NCI-H524 (cell line): ENCODE data around the gene RSPH4A.
A peak's percentile ranks its signal among the peaks of the same experiment; 100 is the strongest.
"Not testable (repeated sequence)": the region's sequence is repeated elsewhere in the genome, so short reads cannot be mapped to it uniquely, and the experiment has no call there.

ENCODE experiments used
- DNase-seq, 2 experiments: peaks; one replicate each; lab custom pipeline; 2025; lab: John Stamatoyannopoulos, UW

RSPH4A gene

DNA sequence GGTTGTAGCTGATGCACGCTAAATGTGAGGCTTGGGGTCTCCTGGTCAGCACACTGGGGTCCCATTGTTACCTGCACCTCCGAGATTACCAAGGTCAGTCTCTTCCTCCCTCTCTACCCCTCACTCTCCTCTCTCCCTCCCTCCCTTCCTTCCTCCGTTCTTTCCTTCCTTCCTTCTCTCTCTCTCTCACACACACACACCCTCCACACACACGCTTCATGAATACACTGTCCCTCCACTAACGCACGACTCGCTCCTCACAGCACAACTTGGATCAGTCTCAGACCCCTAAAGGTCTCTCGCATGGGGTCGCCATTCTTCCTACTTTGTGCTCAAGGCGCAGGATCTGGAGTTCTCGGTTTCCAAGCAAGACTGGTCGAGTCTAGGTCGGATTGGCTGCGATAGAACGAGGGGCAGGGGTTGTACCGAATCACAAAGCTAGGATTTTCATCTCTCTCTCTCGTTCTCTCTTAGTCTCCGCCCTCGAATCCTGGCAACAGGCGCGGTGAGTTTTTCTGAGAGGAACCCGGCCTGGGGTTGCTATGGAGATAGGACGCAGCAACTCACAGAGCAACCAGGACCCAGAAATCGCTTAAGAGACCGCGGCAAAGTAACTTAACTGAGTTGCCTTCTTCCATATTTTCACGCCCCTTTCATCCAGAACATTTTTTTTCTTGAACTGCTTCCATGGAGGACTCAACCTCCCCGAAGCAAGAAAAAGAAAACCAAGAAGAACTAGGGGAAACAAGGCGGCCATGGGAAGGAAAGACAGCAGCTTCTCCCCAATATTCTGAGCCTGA, at the start of gene RSPH4A:
Gene RSPH4A, plus strand, starts transcription at position 543 of the 800 bp plus-strand sequence. Its CDS starts 145 bp downstream, at position 688.
- peak; percentile 96 to 97 for DNase-seq

DNA sequence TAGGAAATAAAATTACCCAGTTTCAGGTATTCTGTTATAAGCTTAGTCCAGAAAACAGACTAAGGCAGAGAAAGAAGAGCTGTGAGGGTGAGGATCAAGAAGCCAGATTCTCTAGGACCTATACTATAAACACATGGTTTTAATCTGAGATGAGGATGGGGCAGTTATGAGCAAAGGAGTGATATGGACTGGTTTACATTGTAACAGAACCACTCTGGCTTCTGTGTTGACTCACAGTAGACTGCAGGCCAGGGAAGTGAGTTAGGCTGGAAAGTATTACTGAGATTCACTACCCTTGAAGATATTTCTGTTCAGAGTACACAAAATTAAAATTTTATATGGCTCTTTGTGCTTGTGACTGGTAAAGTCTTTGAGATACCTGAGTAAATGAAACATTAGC, 48.2 kb upstream of the RSPH4A start:
- no peak for DNase-seq

DNA sequence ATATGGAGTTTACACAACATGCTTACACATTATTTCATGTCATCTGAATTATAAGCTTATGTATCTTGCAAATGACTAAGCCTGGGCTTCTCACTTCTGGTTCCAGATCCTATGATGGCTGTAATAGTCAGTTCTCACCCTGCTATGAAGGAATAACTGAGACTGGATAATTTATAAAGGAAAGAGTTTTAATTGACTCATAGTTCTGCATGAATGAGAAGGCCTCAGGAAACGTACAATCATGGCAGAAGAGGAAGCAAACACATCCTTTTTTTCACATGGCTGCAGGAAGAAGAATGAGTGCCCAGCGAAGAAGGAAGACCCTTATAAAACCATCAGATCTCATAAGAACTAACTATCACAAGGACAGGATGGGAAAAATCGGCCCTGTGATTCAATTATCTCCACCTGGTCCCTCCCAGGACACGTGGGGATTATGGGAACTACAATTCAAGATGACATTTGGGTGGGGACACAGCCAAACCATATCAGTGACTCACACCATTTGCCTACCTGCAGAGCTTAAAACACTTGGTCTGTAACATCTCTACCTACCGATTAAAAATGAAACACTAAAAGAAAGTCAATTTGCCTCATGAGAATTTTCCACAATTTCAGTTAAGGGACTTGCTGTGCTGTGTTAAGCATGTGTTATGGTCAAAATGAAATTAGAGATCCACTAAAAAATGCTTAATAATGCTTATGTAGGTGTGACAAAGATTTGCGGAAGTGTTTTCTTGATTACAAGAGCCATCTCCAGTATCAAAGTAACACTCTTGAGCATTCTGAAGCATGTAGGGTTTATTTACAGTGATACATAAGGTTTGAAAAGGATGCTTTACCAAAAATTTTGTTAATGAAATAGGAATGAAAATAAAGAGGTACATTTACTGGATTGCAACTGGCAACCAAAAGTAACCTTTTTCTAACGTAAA, 47.2 kb upstream of the RSPH4A start:
- DNase-seq: no peak

DNA sequence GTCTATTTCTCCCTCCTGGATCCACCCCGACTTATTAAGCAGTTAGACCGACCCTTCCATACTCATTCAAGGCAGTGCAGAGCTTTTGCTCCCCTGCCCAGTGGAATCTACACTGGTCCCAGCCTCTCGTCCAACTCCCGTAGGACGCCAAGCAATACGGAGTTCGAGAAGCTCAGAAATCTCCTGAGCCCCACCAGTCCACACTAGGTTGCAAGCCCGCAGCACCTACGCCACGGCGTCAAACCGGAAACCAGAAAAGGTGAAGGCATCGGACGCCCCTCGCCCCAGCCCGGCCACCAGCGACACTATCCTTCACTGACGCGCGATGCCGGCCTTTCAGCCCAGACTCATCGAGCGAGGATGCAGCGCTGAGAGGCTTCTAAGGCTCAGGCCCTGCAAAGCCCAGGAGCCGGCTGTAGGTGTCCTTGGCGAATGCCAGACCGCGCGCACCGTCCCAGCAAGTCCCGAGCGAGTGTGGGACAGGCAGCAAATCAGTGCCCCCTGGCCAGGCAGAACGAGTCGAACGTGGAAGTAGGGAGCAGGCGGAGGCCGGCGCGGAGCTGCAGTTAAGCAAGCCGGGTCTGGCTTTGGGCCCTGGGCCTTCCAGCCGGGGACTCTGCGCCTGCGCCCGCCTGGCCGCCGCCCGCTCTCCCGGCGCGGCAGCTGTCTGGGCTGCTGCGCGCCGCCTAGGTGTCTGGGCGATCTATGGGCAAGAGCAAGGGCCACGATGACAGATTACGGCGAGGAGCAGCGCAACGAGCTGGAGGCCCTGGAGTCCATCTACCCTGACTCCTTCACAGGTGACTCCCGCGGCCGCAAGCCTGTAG, 45.2 kb upstream of the RSPH4A start, which contains the start of gene RWDD1:
Gene RWDD1, plus strand, starts transcription at position 649 of the 827 bp plus-strand sequence. Its CDS starts 79 bp downstream, at position 728.
- DNase-seq: peak; percentile 94 to 99

DNA sequence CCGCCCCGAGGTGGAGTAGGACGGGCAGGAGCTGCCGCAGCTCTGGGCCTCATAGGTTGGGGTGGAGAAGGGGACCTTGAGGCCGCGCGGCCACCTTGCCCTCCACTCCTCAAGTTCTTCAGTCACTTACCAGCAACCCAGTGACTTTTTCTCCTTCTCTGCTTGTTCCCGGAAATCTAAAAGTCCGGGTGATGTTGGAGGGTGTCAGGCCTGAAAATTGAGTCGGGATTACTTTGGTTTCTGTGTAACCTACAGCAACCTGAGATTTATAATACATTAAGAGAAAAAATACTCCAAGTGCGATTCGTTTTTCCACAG, 44.6 kb upstream of the RSPH4A start:
- no peak for DNase-seq

DNA sequence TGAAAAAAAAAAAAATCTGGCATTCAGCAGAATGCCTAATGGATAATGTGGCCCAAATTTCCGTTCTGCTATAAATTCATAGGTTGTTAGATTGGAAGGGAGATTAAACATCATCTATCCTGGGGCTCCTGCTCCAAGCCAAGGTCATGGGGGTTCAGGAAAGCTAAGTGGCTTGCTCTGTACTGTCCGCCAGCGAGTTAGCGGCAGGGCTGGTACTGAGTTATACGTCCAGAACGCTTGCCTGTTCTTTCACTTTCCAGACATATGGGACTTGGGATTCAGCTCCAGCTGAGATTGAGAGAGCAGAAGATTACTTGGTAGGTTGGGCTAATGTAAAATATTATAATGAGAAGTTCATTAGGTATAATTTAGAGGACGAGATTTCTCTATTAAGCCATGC, 44.1 kb upstream of the RSPH4A start:
- peak; percentile 11 to 59 for DNase-seq

DNA sequence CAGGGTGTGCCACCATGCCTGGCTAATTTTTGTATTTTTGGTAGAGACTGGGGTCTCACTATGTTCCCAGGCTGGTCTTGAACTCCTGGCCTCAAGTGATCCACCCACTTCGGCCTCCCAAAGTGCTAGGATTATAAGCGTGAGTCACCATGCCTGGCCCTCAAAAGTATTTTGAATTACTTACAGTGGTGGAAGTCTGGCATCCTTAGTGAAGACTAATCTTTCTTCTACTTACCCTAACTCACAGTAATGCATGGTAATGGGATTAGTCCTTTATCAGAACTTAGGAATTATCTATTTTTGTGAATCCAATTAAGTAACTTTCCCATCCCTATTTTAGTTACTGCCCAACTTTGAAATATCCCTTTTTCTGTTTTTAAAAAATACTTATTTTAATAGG, 41.1 kb upstream of the RSPH4A start:
- no peak for DNase-seq

DNA sequence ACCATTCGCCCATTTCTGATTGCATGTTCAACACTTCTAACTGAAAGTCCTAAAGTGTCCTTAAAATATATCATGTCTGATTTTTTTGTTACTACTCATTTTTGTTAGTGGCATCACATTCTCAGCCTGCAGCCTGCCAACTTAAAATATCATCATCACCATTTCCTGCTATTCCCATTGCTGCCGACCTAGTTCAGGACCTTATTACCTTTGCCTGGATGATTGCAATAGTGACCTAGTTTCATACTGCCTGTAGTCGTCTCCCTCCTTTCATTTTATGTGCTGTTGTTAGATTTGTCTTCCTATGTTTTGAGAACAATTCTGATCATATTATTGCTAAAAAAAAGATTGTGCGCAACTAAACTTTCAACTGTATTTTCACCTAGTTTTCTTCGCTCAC, 38.8 kb upstream of the RSPH4A start:
- DNase-seq: no peak

DNA sequence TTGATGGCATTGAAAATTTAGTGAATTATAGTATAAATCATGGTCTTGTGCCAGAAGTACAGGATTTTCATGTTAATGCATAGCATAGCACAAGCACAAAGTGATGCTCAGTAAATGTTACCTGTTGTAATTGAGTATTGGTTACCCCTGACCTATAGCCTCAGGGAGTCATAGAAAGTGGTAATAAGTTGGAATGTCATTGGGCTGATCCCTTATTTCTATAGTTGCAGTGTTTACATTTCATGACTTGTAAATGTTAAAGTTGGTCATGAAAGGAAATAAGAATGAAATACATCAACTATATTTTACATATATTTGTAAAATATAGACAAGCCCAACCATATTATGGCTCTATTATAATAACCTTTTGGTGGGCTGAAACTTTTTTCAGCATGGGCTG, 37.9 kb upstream of the RSPH4A start:
- DNase-seq: no peak

DNA sequence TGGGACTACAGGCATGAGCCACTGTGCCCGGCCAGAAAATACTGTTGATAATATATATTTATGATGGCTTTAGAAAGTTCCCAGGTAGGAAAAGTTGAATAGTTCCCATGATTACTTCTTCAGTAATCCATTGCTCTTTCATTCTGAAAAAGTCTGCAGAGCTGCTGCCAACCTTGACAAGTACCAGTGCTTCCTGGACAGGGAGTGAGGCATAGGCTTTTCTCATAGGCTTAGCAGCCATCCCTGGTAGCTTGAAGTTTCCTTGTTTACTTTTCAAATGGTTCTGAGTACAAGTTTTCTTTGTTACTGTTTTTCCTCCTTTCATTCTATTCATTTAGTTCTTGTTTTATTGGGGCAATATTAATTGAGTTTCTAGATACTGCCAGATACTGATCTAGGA, 37.1 kb upstream of the RSPH4A start:
- DNase-seq: no peak

DNA sequence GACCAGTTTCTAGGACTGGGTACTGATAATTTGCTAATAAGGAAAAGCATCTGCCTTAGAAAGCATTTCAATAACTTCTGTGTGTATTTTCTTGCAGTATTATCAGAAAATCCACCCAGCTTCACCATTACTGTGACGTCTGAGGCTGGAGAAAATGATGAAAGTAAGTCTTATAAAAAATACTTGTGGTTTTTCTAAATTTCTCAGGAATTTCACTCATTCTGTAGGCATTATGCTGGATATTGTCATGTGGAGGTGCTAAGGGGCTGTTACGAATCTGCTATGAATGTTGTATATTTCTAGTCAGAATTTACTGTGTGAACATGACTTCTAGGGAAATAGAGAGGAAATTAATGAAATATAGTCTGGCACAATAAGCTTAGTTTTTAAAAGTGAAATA, 36.1 kb upstream of the RSPH4A start:
- DNase-seq: no peak

DNA sequence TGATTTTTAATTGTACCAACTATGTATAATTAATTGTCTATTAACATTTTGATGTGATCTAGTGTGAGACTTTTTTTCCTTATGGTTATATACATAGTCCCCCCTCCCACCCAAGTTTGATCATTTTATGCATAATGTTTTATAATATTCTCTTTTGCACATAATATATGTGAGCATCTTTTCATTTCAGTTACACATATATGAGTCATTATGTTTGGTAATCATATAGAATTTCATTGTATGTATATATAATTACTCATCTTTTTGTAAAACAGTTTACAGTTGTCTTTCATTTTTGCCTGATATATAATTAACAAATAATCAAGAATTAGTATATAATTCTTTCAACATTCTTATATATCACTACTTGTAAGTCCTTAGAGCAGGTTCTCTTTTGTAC, 30.0 kb upstream of the RSPH4A start:
- DNase-seq: no peak

DNA sequence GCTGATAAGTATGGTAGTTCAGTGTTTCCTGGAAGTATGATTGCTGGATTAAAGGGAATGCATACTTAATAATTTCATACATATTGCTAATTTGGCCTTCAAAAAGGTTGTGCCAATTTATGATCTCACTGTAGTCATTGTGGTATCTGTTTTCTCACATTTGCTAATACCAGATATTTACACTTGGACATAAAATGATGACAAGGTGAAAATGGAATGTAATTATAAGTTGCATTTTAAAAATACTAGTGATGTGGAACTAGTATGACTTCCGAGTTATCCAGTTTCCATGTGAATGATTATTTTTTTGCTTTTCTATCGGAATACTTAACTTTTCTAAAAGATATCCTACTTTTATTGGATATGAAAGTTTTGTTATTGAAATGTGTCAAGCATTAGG, 29.5 kb upstream of the RSPH4A start:
- no peak for DNase-seq

DNA sequence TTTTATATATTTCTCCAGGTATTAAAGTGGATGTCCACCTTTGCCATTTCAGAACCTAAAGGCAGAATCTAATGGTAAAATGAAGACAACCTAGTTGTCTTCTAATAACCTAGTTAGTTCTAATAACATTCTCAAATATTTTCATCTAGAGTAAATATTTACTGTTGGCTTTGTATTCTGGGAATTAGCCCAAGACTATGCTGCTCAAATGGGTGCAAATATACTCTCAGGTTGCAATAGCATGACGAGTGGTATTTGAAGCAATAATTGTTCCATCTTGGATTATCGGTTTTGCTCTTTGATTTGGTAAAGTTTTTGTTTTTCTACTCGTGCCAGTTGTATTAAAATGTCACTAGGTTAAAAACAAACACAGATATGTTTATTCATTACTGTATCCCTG, 21.0 kb upstream of the RSPH4A start:
- DNase-seq: no peak

DNA sequence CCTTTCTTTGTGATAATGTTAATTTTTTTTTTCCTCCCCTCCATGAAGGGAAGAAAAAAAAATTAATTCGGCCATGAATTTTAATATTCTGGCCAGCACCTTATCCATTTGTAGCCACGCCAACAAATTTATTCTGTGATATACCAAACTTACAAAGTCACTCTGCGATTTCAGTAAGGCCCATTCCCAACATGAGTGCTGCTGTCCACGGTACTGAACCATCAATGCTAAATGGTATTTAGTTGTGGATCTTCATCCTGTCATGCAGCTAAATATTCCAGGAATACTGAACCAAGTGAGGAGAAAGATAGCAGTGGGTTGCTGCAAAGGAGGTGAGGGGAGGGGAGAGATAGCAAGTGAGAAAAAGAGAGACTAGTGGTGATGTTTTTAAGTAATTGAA, 19.5 kb upstream of the RSPH4A start:
- no peak for DNase-seq

DNA sequence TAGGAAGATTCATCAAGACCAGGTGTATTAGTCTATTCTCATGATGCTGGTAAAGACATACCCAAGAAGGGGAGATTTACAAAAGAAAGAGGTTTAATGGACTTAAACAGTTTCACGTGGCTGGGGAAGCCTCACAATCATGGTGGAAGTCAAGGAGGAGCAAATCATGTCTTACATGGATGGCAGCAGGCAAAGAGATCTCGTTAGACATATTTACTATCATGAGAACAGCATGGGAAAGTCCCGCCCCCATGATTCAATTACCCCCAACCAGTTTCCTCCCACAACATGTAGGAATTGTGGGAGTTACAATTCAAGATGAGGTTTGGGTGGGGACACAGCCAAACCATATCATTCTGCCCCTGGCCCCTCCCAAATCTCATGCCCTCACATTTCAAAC, 12.4 kb upstream of the RSPH4A start:
- not testable (repeated sequence) for DNase-seq

DNA sequence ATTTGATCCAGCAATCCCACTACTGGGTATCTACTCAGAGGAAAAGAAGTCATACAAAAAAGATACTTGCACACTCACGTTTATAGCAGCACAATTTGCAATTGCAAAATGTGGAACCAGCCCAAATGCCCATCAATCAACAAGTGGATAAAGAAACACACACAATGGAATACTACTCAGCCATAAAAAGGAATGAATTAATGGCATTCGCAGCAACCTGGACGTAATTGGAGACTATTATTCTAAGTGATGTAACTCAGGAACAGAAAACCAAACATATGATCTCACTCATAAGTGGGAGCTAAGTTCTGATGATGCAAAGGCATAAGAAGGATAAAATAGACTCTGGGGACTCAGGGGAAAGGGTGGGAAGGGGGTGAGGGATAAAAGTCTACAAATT, 11.4 kb upstream of the RSPH4A start:
- not testable (repeated sequence) for DNase-seq

DNA sequence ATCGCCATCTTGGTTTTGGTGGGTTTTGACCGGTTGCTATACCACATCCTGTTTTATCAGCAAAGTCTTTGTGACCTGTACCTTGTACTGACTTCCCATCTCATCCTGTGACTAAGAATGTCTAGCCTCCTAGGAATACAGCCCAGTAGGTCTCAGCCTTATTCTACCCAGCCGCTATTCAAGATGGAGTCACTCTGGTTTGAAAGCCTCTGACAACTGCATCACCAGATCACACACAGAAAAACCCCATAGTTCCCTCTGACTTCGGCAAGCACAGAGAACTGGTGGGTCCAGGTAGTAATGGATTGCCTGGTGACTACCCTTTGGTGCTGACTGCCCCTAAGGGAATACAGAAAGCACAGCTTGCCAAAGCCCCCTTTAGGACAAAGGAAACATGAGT, 10.3 kb upstream of the RSPH4A start:
- no peak for DNase-seq

DNA sequence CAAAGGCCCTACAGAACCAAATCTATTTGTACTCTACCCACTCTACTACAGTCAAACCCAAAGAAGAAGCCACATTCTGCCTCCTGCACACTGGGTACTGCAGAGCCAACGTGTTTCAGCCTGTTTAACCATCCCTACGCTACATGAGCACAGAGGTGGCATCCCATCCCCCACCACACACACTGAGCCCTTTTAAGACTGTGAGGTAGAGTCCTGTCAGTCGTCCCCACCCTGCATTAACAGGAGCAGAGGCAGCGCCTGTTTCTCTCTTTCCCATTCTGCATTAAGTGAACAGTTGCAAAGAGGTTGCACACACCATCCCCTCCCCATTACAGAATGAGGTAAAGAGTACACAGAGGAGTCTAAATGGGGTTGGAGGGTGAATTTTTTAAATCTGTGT, 5.2 kb upstream of the RSPH4A start:
- DNase-seq: no peak

DNA sequence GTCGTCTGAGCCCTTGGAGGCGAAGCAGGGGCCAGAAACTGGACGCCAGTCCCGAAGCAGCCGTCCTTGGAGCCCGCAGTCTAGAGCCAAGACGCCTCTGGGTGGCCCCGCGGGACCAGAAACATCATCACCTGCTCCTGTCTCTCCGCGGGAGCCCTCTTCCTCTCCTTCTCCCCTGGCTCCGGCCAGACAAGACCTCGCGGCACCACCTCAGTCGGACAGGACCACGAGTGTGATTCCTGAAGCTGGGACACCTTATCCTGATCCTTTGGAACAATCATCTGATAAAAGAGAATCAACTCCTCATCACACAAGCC, 416 bp downstream of the RSPH4A start:
- peak in 1 of 2 experiments; percentile 33 for DNase-seq

DNA sequence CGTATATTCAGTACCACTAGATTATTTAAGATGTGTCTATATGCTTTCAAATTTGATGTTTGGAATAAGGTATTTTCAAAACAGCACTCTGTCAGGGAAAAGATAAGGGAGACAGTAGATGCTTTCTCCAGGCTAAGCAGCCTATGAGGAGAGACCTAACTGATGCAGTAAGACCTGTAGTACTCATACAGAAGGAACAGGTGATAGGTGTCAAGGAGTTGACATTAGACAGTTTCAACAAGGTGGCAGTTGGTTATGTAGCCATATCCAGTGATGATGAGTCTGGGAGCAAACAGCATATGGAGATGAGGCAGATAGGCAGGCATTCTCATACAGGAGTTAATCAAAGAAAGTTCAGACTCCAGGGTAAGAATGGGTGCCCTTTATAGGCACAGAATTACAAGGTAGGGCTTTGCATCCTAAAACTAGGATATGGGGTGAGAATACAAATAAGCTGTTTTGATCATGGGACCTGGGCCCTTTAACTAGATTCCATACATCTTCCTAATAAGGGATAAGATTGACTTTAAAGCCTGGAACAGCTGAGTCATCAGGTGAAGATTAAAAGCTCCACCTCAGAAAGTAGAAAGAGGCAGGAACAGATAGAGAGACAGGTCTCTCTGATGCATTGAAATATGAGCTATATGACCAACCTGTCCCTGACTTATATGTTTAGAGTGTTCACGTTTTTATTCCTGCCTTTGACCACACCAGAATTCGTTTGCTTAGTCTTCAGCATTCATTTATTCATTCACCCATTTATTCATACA, 7.9 kb downstream of the RSPH4A start:
- no peak for DNase-seq

DNA sequence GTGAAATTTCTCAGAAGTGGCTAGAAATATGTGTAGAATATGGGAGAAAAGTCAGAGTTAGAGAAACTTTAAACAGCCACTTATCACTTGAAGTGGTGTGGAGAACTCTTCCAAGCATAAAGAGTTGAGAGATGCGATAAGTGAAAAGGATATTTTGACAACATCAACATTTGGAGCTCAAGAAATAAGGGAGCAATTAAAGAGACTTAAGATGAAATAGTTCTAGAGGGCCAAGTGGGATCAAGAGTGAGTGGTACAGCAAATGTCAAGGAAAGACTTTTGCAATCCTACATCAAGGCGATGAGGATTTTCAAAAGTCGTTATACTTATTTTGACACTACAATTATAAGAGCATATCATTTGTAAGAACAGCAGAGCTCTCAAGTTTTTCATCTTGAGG, 9.6 kb downstream of the RSPH4A start:
- no peak for DNase-seq
